Heart right ventricle (tissue), 16 donors: Measurements from ENCODE around the gene CSRP2. TPM values are rescaled to one million over a fixed set of nuclear protein-coding genes. Genes with fewer than 3 reads are reported as not detected.

Experiments
- ATAC-seq, 8 donors: fragments of 200-7000 bp; cut with Tn5 transposase; one replicate each; pipeline ENCODE4 v1.9.1; 2020; ENCODE audit warnings: mild to moderate bottlenecking in 8 of 8, moderate library complexity in 8 of 8, moderate number of reproducible peaks in 1 of 8
- DNase-seq, 2 donors: peaks; one replicate each; pipeline ENCODE4 v3.0.0-alpha.2; 2020
- H3K27ac ChIP-seq, 10 donors: fragments of 200-600 bp; sonication (generic) in 2 of 10; one replicate each; pipeline versions ENCODE4 v1.5.0 to v1.8.0; 2020 to 2022; ENCODE audit warnings: mild to moderate bottlenecking in 3 of 10
- H3K27me3 ChIP-seq, 7 donors: fragments of 200-600 bp; one replicate each; pipeline ENCODE4 v1.8.0; 2021 to 2022; ENCODE audit warnings: mild to moderate bottlenecking in 2 of 7
- H3K36me3 ChIP-seq, 9 donors: fragments of 200-600 bp; sonication (generic) in 1 of 9; one replicate each; pipeline versions ENCODE4 v1.5.0 to v1.8.0; 2020 to 2022; ENCODE audit warnings: mild to moderate bottlenecking in 2 of 9
- H3K4me1 ChIP-seq, 9 donors: fragments of 200-600 bp; sonication (generic) in 1 of 9; one replicate each; pipeline versions ENCODE4 v1.5.0 to v1.8.0; 2020 to 2022; ENCODE audit warnings: mild to moderate bottlenecking in 4 of 9
- H3K4me3 ChIP-seq, 10 donors: fragments of 200-600 bp; sonication (generic) in 2 of 10; one replicate each; pipeline versions ENCODE4 v1.5.0 to v1.8.0; 2020 to 2022; ENCODE audit warnings: mild to moderate bottlenecking in 7 of 10, moderate library complexity in 2 of 10
- H3K9me3 ChIP-seq, 11 donors: fragments of 200-600 bp in 10 of 11; sonication (generic) in 2 of 11; one replicate each; pipeline versions ENCODE4 v1.5.0 to v1.8.0; 2013 to 2022; ENCODE audit warnings: mild to moderate bottlenecking in 2 of 11, control low read depth in 1 of 11, moderate library complexity in 1 of 11
- CTCF ChIP-seq, 9 donors: fragments of 200-600 bp; sonication (generic) in 2 of 9; IDR thresholded peaks; one replicate each; pipeline versions ENCODE4 v1.5.0 to v1.8.0; 2021 to 2022; ENCODE audit warnings: antibody characterized with exemption in 9 of 9, mild to moderate bottlenecking in 5 of 9, moderate library complexity in 1 of 9
- WGBS, 2 donors: extraction: QIAGEN DNeasy Blood & Tissue Kit; methylation state at CpG; one replicate each; pipeline ENCODE4 v1.1.7; 2013; ENCODE audit warnings: inconsistent platforms in 1 of 2; 5-methylcytosine and 5-hydroxymethylcytosine counted together
- intact Hi-C, 10 donors: fragments of 100-400 bp; cut with DNase I; formaldehyde crosslinking; loops; one replicate each; pipeline versions ENCODE4 v1.11.1 to v1.14.2; 2022
- polyA plus RNA-seq, 2 donors: library from polyadenylated mRNA; stranded (reverse); fragments of 200-250 nt; gene quantifications; one replicate each; pipeline ENCODE4 v1.2.3, GENCODE V29; 2013
- total RNA-seq, 10 donors: library from RNA; stranded (reverse); fragmentation: NEBNext Ultra II Directional in 3 of 10; extraction: Animal tissue kit (Norgen Biotek cat#: 25700) in 3 of 10; gene quantifications; one replicate each; pipeline versions ENCODE4 v1.2.1 to v1.2.4, GENCODE V29; 2021 to 2023
- donor health status: Arrhythmogenic right ventricular cardiomyopathy.
- donor health status: ischemic (EF 13 %, LVEDD 7.1; RV severe dilation, severe dysfunction).
- donor health status: healthy with polysubstance abuse.
- donor health status: DM: no; HTN: yes; CAD: no.
- donor health status: DM: no; HTN: no; CAD: no.
- donor health status: ischemic (EF 25% LVEDD 6.9; RV normal size, moderate dysfunction).
- donor health status: ischemic (EF 25% LVEDD 5.7; RV mildly dilated, moderate dysfunction).
- donor health status: healthy.
- donor health status: DM: yes; HTN: yes; CAD: no.
- donor health status: Ischemic cardiomyopathy.
- donor health status: ischemic (EF 35%, LVEDD 5.7; RV mildly dilated, moderate dysfunction).
- donor health status: nonischemic (EF 11% LVEDD 7.7; RV severe dilation, severe dysfunction).
- donor health status: DM: yes; HTN: yes; CAD: no.
- donor health status: PGD.
- donor health status: ischemic (EF 29% LVEDD 5.4; RV normal size, mild dysfunction).
- donor health status: nonischemic (EF 23%, LVEDD 6.1; RV moderate dilation, normal function).

CSRP2 gene
- total and polyA plus RNA-seq, 12 donors, result 9.7 to 46.3 (median 21.8) TPM

- H3K27ac ChIP-seq, result no peak overlapping the region
- intact Hi-C loops, result no loop called here
Measured at GRCh38 chr12:76866726-76867125, 12.1 kb downstream of the CSRP2 start.

DNA sequence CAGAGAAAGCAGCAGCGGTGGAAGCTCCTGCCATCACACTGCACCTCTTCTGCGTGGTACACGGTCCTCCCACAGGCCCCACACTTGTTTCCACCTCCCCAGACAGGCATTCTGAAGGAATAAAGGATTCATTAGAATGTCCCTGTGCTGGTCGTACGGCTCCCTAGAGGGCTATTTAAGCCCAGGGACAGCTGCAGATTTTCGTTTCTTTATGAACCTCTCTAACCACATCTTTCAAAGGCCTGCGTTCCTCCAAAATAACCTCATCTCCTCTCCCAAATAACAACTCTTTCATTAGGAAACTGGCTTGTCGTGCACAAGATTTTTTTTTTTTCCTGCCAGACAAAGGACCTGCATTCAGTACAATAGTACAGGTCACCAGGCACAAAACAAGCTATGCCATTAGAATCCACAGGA is 12.7 kb downstream of the CSRP2 start:
- 81 to 83% methylated on average over 8 of the region's 8 CpGs for WGBS, 2 donors
- ATAC-seq, result no peak
- intact Hi-C loops, result no loop called here
- Histone ChIP-seq H3K4me1 (peaks cover 0 to 6% (median 0%) of the 10 kb centered on the region in 9 donors), H3K36me3 (peaks cover 0 to 10% (median 0%) of the 10 kb centered on the region in 9 donors), H3K4me3 (no peak overlapping the region), H3K27me3 (no peaks in the 10 kb centered on the region), H3K9me3 (no peaks in the 10 kb centered on the region), H3K27ac (no peak overlapping the region)
- no peak for DNase-seq
- TF ChIP-seq CTCF (IDR thresholded peaks at IDR 0.05), result no peak

More at GRCh38 chr12:76866726-76867125, 12.1 kb downstream of the CSRP2 start:
- no peaks in the 10 kb centered on the region for H3K9me3 ChIP-seq
- peaks cover 0 to 6% (median 0%) of the 10 kb centered on the region in 9 donors for H3K4me1 ChIP-seq
- no peaks in the 10 kb centered on the region for H3K27me3 ChIP-seq
- ATAC-seq, result no peak
- peaks cover 0 to 8% (median 0%) of the 10 kb centered on the region in 9 donors for H3K36me3 ChIP-seq
- no peak for DNase-seq
- WGBS, 2 donors, result 92 to 96% methylated on average over 8 of the region's 8 CpGs
- no peak for TF ChIP-seq CTCF (IDR thresholded peaks at IDR 0.05)
- H3K4me3 ChIP-seq, result no peak overlapping the region

DNA sequence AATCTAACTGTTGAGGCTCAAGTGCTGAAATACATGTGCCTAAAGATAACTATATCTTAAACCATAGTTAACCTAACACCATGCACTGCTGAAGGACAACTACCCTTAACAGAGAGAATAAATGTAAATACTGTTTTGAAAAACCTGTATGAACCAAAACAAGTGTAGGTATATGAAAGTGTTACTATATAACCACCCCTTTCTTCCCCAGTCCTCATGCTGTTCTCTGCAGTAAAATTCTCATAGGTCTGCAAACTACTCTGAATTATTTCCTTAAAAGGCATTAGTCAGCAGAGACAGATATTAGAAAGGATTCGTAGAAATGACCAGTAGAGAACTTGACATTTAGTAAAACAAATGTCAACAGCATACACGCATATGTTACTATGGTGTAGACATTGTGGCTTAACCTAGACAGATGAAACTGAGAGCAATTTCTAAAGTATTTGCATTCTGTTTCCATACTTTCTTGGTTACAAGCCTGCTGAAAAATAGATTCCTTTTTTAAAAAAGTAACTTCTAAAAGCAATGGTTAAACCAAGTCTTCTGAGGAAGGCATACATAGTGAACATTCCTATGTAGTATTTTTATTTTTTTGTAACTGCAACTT is 13.9 kb downstream of the CSRP2 start:
- no peaks in the 10 kb centered on the region for H3K9me3 ChIP-seq
- WGBS, 2 donors, result 75 to 83% methylated on average over 2 of the region's 2 CpGs
- H3K36me3 ChIP-seq, result peaks cover 0 to 14% (median 0%) of the 10 kb centered on the region in 9 donors
- peaks cover 0 to 6% (median 0%) of the 10 kb centered on the region in 9 donors for H3K4me1 ChIP-seq
- no peak overlapping the region for H3K4me3 ChIP-seq
- no peak for TF ChIP-seq CTCF (IDR thresholded peaks at IDR 0.05)
- H3K27ac ChIP-seq, result no peak overlapping the region
- ATAC-seq (no peak), DNase-seq (no peak)
- intact Hi-C loops, result no loop called here
- H3K27me3 ChIP-seq, result no peaks in the 10 kb centered on the region

- peaks cover 0 to 25% (median 0%) of the 10 kb centered on the region in 9 donors for H3K36me3 ChIP-seq
- H3K4me1 ChIP-seq, result peaks cover 0 to 6% (median 0%) of the 10 kb centered on the region in 9 donors
- WGBS, 2 donors, result 49 to 55% methylated on average over 4 of the region's 4 CpGs
- peak in 2 of 8 donors; percentile 38 to 46 for ATAC-seq
- H3K27me3 ChIP-seq, result no peaks in the 10 kb centered on the region
- no peak overlapping the region for H3K4me3 ChIP-seq
- no peak for TF ChIP-seq CTCF (IDR thresholded peaks at IDR 0.05)
- no peaks in the 10 kb centered on the region for H3K9me3 ChIP-seq
- intact Hi-C loops, result no loop called here
- no peak for DNase-seq
- H3K27ac ChIP-seq, result no peak overlapping the region
Measured at GRCh38 chr12:76863837-76864236, 15.0 kb downstream of the CSRP2 start.
